WTC11 (cell line): Measurements from ENCODE around the gene MRPS9. TPM values are rescaled to one million over a fixed set of nuclear protein-coding genes. Genes with fewer than 3 reads are reported as not detected.

Source experiments
- ATAC-seq: fragments of 200-7000 bp; cut with Tn5 transposase; 2 replicates; pipeline ENCODE4 v1.10.0; 2021; ENCODE audit warnings: mild to moderate bottlenecking, moderate library complexity
- CTCF ChIA-PET: fragments of 300-600 bp; sonication (Branson Sonifier 250); formaldehyde crosslinking; loops from one replicate; lab custom pipeline; 2021; ENCODE audit warnings: antibody characterized with exemption; lab: Charles Lee
- POLR2A ChIA-PET: fragments of 350-600 bp; sonication (Branson Sonifier 250); formaldehyde crosslinking; loops from one replicate; lab custom pipeline; 2021; ENCODE audit warnings: antibody characterized with exemption; lab: Charles Lee
- DNase-seq: peaks from one replicate; pipeline ENCODE4 v3.0.0; 2021; ENCODE audit warnings: low spot score
- H3K27ac Mint-ChIP-seq: 2 replicates; pipeline ENCODE4 v1.8.0; 2021; ENCODE audit warnings: mixed read lengths
- H3K27me3 Mint-ChIP-seq: 2 replicates; pipeline ENCODE4 v1.8.0; 2021; ENCODE audit warnings: low read depth, mild to moderate bottlenecking, moderate library complexity, mixed read lengths
- H3K36me3 Mint-ChIP-seq: 2 replicates; pipeline ENCODE4 v1.8.0; 2021; ENCODE audit warnings: mixed read lengths
- H3K4me1 Mint-ChIP-seq: 2 replicates; pipeline ENCODE4 v1.8.0; 2022; ENCODE audit warnings: mixed read lengths
- H3K4me3 Mint-ChIP-seq: 2 replicates; pipeline ENCODE4 v1.8.0; 2021; ENCODE audit warnings: mild to moderate bottlenecking, moderate library complexity, mixed read lengths
- H3K9me3 Mint-ChIP-seq: 2 replicates; pipeline ENCODE4 v1.8.0; 2021; ENCODE audit warnings: mixed read lengths
- CBFB ChIP-seq: sonication (generic); formaldehyde crosslinking; IDR thresholded peaks from 2 replicates; pipeline ENCODE4 v1.8.1; 2022; ENCODE audit warnings: mild to moderate bottlenecking, low read depth, missing genetic modification reagents
- ELF4 ChIP-seq: sonication (generic); formaldehyde crosslinking; IDR thresholded peaks from 2 replicates; pipeline ENCODE4 v1.8.1; 2022; ENCODE audit warnings: low read depth, mild to moderate bottlenecking, moderate library complexity, missing genetic modification reagents
- EMX1 ChIP-seq: fragments of 250-450 bp; sonication (Bioruptor Pico); IDR thresholded peaks from 2 replicates; pipeline ENCODE4 v1.8.0; 2021; ENCODE audit warnings: mild to moderate bottlenecking
- GTF2I ChIP-seq: fragments of 250-450 bp; sonication (Bioruptor Pico); conservative IDR thresholded peaks from 2 replicates; pipeline ENCODE4 v1.4.0; 2021; ENCODE audit warnings: mild to moderate bottlenecking
- NR3C1 ChIP-seq: sonication (generic); formaldehyde crosslinking; conservative IDR thresholded peaks from 2 replicates; pipeline ENCODE4 v1.8.1; 2023; ENCODE audit warnings: low read depth, mild to moderate bottlenecking, missing genetic modification reagents
- RORB ChIP-seq: fragments of 250-450 bp; sonication (Bioruptor Pico); IDR thresholded peaks from 2 replicates; pipeline ENCODE4 v1.9.0; 2021; ENCODE audit warnings: mild to moderate bottlenecking
- TEAD4 ChIP-seq: sonication (generic); formaldehyde crosslinking; IDR thresholded peaks from 2 replicates; pipeline ENCODE4 v1.8.0; 2022; ENCODE audit warnings: mild to moderate bottlenecking, missing genetic modification reagents
- ZNF263 ChIP-seq: sonication (generic); formaldehyde crosslinking; IDR thresholded peaks from 2 replicates; pipeline ENCODE4 v1.8.1; 2022; ENCODE audit warnings: low read depth, mild to moderate bottlenecking, moderate library complexity, missing genetic modification reagents
- ZNF396 ChIP-seq: fragments of 250-450 bp; sonication (Bioruptor Pico); IDR thresholded peaks from 2 replicates; pipeline ENCODE4 v1.8.0; 2021; ENCODE audit warnings: mild to moderate bottlenecking, moderate library complexity, borderline replicate concordance
- total RNA-seq: library from RNA; stranded (reverse); gene quantifications from 3 replicates; pipeline ENCODE4 v1.2.3, GENCODE V29; 2021
- TF ChIP-seq, protein P1 (sequence below): sonication (generic); formaldehyde crosslinking; IDR thresholded peaks from 2 replicates; pipeline ENCODE4 v1.8.1; 2022; ENCODE audit warnings: low read depth, mild to moderate bottlenecking, moderate library complexity, missing genetic modification reagents, borderline replicate concordance
- TF ChIP-seq, protein P2 (sequence below): sonication (generic); formaldehyde crosslinking; IDR thresholded peaks from 2 replicates; pipeline ENCODE4 v1.8.0; 2022; ENCODE audit warnings: missing genetic modification reagents
- TF ChIP-seq, protein P3 (sequence below): fragments of 250-450 bp; sonication (Bioruptor Pico); IDR thresholded peaks from 2 replicates; pipeline ENCODE4 v1.9.0; 2021; ENCODE audit warnings: mild to moderate bottlenecking
- TF ChIP-seq, protein P4 (sequence below): sonication (generic); formaldehyde crosslinking; IDR thresholded peaks from 2 replicates; pipeline ENCODE4 v1.8.1; 2023; ENCODE audit warnings: mild to moderate bottlenecking, missing genetic modification reagents
- TF ChIP-seq, protein P5 (sequence below): sonication (generic); formaldehyde crosslinking; IDR thresholded peaks from 2 replicates; pipeline ENCODE4 v1.8.0; 2022; ENCODE audit warnings: mild to moderate bottlenecking, missing genetic modification reagents

MRPS9 gene
- total RNA-seq, 1 experiment from 2014 or later = 75.3 TPM

DNA sequence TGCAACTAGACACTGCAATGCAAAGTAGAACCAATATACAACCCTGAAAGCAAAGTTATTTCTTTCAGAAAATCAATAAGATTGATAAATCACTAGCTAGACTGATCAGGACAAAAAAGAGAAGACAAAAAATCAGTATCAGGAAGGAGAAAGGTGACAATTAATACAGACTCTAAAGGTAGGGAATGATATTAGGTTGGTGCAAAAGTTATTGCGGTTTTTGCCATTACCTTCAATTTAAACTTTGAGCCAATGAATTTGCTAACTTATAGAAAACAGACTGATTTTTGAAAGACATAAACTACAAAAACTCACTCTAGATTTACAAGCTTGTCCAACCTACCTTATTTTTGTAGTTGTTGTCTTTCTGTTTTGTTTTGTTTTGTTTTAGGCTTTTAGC, 30.5 kb upstream of the MRPS9 start:
- Mint-ChIP-seq H3K27me3 (peaks cover 5% of the 10 kb centered on the region; the same call in 1 of the 2 replicates), H3K27ac (no peak overlapping the region), H3K9me3 (peaks cover 56% of the 10 kb centered on the region), H3K4me1 (peaks cover 11% of the 10 kb centered on the region), H3K36me3 (peaks cover 27% of the 10 kb centered on the region), H3K4me3 (no peak overlapping the region)
- ChIA-PET POLR2A (no interaction called here), CTCF (no interaction called here)
- TF ChIP-seq RORB (CRISPR knock-in tag) = no peak
- DNase-seq (no peak), ATAC-seq (no peak)

DNA sequence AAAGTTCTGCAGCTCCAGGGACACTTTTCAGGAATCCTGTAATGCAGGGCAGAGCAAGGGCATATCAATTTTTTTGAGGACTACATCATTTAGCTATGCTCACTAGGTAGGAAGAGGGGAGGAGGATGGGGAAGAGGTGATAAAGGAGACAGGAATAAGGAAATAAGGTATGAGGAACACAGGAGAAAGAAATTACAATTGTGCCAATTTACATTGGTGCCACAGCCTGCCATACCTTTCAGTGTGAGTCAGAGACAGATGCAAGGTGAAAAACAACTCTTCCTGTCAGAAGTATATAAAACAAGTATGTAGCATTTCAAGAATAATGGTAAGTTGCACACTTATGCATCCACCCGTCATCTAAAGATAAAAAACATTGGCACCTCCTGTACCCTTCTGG, 5.4 kb upstream of the MRPS9 start:
- Mint-ChIP-seq H3K36me3 (peaks cover 16% of the 10 kb centered on the region), H3K4me1 (peaks cover 11% of the 10 kb centered on the region), H3K9me3 (peaks cover 40% of the 10 kb centered on the region), H3K4me3 (no peak overlapping the region), H3K27me3 (peaks cover 5% of the 10 kb centered on the region; the same call in 1 of the 2 replicates), H3K27ac (no peak overlapping the region)
- TF ChIP-seq GTF2I (CRISPR knock-in tag) (no peak), CBFB (CRISPR knock-in tag) (no peak), ZNF263 (CRISPR knock-in tag) (no peak), TEAD4 (CRISPR knock-in tag) (no peak), NR3C1 (no peak), EMX1 (CRISPR knock-in tag) (no peak), ZNF396 (CRISPR knock-in tag) (no peak), ELF4 (CRISPR knock-in tag) (no peak)
- TF ChIP-seq, protein P1, sequence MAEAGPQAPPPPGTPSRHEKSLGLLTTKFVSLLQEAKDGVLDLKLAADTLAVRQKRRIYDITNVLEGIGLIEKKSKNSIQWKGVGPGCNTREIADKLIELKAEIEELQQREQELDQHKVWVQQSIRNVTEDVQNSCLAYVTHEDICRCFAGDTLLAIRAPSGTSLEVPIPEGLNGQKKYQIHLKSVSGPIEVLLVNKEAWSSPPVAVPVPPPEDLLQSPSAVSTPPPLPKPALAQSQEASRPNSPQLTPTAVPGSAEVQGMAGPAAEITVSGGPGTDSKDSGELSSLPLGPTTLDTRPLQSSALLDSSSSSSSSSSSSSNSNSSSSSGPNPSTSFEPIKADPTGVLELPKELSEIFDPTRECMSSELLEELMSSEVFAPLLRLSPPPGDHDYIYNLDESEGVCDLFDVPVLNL (CRISPR knock-in tag) = no peak
- TF ChIP-seq, protein P2, sequence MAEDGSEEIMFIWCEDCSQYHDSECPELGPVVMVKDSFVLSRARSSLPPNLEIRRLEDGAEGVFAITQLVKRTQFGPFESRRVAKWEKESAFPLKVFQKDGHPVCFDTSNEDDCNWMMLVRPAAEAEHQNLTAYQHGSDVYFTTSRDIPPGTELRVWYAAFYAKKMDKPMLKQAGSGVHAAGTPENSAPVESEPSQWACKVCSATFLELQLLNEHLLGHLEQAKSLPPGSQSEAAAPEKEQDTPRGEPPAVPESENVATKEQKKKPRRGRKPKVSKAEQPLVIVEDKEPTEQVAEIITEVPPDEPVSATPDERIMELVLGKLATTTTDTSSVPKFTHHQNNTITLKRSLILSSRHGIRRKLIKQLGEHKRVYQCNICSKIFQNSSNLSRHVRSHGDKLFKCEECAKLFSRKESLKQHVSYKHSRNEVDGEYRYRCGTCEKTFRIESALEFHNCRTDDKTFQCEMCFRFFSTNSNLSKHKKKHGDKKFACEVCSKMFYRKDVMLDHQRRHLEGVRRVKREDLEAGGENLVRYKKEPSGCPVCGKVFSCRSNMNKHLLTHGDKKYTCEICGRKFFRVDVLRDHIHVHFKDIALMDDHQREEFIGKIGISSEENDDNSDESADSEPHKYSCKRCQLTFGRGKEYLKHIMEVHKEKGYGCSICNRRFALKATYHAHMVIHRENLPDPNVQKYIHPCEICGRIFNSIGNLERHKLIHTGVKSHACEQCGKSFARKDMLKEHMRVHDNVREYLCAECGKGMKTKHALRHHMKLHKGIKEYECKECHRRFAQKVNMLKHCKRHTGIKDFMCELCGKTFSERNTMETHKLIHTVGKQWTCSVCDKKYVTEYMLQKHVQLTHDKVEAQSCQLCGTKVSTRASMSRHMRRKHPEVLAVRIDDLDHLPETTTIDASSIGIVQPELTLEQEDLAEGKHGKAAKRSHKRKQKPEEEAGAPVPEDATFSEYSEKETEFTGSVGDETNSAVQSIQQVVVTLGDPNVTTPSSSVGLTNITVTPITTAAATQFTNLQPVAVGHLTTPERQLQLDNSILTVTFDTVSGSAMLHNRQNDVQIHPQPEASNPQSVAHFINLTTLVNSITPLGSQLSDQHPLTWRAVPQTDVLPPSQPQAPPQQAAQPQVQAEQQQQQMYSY (CRISPR knock-in tag) = no peak
- TF ChIP-seq, protein P3, sequence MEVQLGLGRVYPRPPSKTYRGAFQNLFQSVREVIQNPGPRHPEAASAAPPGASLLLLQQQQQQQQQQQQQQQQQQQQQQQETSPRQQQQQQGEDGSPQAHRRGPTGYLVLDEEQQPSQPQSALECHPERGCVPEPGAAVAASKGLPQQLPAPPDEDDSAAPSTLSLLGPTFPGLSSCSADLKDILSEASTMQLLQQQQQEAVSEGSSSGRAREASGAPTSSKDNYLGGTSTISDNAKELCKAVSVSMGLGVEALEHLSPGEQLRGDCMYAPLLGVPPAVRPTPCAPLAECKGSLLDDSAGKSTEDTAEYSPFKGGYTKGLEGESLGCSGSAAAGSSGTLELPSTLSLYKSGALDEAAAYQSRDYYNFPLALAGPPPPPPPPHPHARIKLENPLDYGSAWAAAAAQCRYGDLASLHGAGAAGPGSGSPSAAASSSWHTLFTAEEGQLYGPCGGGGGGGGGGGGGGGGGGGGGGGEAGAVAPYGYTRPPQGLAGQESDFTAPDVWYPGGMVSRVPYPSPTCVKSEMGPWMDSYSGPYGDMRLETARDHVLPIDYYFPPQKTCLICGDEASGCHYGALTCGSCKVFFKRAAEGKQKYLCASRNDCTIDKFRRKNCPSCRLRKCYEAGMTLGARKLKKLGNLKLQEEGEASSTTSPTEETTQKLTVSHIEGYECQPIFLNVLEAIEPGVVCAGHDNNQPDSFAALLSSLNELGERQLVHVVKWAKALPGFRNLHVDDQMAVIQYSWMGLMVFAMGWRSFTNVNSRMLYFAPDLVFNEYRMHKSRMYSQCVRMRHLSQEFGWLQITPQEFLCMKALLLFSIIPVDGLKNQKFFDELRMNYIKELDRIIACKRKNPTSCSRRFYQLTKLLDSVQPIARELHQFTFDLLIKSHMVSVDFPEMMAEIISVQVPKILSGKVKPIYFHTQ = no peak
- TF ChIP-seq, protein P4, sequence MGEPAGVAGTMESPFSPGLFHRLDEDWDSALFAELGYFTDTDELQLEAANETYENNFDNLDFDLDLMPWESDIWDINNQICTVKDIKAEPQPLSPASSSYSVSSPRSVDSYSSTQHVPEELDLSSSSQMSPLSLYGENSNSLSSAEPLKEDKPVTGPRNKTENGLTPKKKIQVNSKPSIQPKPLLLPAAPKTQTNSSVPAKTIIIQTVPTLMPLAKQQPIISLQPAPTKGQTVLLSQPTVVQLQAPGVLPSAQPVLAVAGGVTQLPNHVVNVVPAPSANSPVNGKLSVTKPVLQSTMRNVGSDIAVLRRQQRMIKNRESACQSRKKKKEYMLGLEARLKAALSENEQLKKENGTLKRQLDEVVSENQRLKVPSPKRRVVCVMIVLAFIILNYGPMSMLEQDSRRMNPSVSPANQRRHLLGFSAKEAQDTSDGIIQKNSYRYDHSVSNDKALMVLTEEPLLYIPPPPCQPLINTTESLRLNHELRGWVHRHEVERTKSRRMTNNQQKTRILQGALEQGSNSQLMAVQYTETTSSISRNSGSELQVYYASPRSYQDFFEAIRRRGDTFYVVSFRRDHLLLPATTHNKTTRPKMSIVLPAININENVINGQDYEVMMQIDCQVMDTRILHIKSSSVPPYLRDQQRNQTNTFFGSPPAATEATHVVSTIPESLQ (CRISPR knock-in tag) = no peak
- TF ChIP-seq, protein P5, sequence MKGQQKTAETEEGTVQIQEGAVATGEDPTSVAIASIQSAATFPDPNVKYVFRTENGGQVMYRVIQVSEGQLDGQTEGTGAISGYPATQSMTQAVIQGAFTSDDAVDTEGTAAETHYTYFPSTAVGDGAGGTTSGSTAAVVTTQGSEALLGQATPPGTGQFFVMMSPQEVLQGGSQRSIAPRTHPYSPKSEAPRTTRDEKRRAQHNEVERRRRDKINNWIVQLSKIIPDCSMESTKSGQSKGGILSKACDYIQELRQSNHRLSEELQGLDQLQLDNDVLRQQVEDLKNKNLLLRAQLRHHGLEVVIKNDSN (CRISPR knock-in tag) = no peak
- ATAC-seq (no peak), DNase-seq (no peak)
- ChIA-PET CTCF (no interaction called here), POLR2A (no interaction called here)
